Calu3 (cell line): ENCODE data around the gene NRP2. TPM values are rescaled to one million over a fixed set of nuclear protein-coding genes. Genes with fewer than 3 reads are reported as not detected.

Experiments
- BruUV-seq: library from RNA; stranded (reverse); fragments of 400-500 nt; replicated peaks from 2 replicates; lab custom pipeline; 2021; lab: Mats Ljungman, UMichigan
- CTCF ChIA-PET: fragments of 300-600 bp; sonication (Branson Sonifier 250); formaldehyde crosslinking; loops from one replicate; lab custom pipeline; 2022; ENCODE audit warnings: antibody characterized with exemption; lab: Charles Lee
- DNase-seq: peaks from one replicate; pipeline ENCODE4 v3.0.0; 2022
- H3K27ac Mint-ChIP-seq: one replicate; pipeline ENCODE4 v1.8.0; 2022; ENCODE audit warnings: mixed read lengths; ENCODE audit not compliant: unreplicated experiment
- H3K27me3 Mint-ChIP-seq: one replicate; pipeline ENCODE4 v1.8.0; 2022; ENCODE audit warnings: mixed read lengths; ENCODE audit not compliant: unreplicated experiment
- H3K36me3 Mint-ChIP-seq: one replicate; pipeline ENCODE4 v1.8.0; 2022; ENCODE audit warnings: mild to moderate bottlenecking, moderate library complexity, mixed read lengths; ENCODE audit not compliant: insufficient read depth, unreplicated experiment
- H3K4me1 Mint-ChIP-seq: one replicate; pipeline ENCODE4 v1.8.0; 2022; ENCODE audit warnings: mild to moderate bottlenecking, low read depth, mixed read lengths; ENCODE audit not compliant: unreplicated experiment
- H3K4me3 Mint-ChIP-seq: one replicate; pipeline ENCODE4 v1.8.0; 2022; ENCODE audit warnings: mild to moderate bottlenecking, low read depth, moderate library complexity, mixed read lengths; ENCODE audit not compliant: unreplicated experiment
- H3K9me3 Mint-ChIP-seq: one replicate; pipeline ENCODE4 v1.8.0; 2022; ENCODE audit warnings: low read depth, mixed read lengths; ENCODE audit not compliant: unreplicated experiment
- CTCF ChIP-seq: fragments of 200-600 bp; IDR thresholded peaks from one replicate; pipeline ENCODE4 v1.8.0; 2022; ENCODE audit warnings: antibody characterized with exemption; ENCODE audit not compliant: unreplicated experiment
- intact Hi-C: fragments of 100-400 bp; cut with micrococcal nuclease; formaldehyde crosslinking; loops from one replicate; pipeline ENCODE4 v1.10.0; 2022; ENCODE audit not compliant: unreplicated experiment
- total RNA-seq: library from RNA; stranded (reverse); gene quantifications from 2 replicates; pipeline ENCODE4 v1.2.3, GENCODE V29; 2022

NRP2 gene
- total RNA-seq, 1 experiment from 2014 or later = 19.9 TPM

DNA sequence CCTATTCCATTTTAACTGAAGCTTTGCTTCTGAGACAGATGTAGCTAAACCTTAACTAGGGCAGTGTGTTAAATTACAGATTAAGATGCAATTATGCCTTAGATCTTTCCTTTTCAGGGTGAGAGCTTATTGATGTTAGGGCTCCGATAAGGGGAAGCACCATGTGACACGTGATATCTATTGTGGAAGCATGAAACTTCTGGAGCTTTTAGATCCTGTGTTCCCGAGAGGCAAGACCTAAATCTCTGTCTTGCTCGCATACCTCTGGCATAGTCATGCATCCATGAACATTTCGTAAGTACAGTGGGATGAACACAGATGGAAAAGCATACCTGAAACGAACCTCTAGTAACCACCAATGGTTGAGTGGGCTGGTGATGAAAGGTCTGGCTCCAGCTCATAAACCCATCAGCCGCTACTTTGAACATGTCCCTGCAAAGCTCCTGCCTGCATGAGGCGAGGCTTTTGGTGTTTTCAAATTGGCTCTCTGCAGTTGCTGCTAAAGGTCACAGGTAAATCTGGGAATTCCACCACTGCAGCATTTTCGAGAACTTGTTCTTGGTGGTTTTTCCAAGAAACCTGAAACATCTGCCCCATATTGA lies 3.7 kb upstream of the NRP2 start:
- H3K4me3 Mint-ChIP-seq = no peak overlapping the region
- BruUV-seq = no TSS peak
- no peaks in the 10 kb centered on the region for H3K27me3 Mint-ChIP-seq
- no peak for DNase-seq
- peaks cover 24% of the 10 kb centered on the region for H3K36me3 Mint-ChIP-seq
- no peak overlapping the region for H3K27ac Mint-ChIP-seq
- intact Hi-C loops = loop anchor here (5.0 to 10.0 kb wide), 4 partner anchors 354 to 1534 kb away; no protein-coding TSS in a partner anchor
- no peak for TF ChIP-seq CTCF
- peaks cover 9% of the 10 kb centered on the region for H3K4me1 Mint-ChIP-seq
- no peaks in the 10 kb centered on the region for H3K9me3 Mint-ChIP-seq
- CTCF ChIA-PET = interaction anchor here (0.6 to 0.7 kb wide), 2 partner anchors 75 to 889 kb away, joined by 3 to 4 read pairs; no protein-coding TSS in a partner anchor

- DNase-seq = no peak
- no peaks in the 10 kb centered on the region for H3K9me3 Mint-ChIP-seq
- no peak for TF ChIP-seq CTCF
- no peak overlapping the region for H3K4me3 Mint-ChIP-seq
- H3K27me3 Mint-ChIP-seq = no peaks in the 10 kb centered on the region
- intact Hi-C loops = loop anchor here (5.0 to 10.0 kb wide), 9 partner anchors 68 to 1535 kb away; no protein-coding TSS in a partner anchor
- H3K27ac Mint-ChIP-seq = no peak overlapping the region
- BruUV-seq = no TSS peak
- peaks cover 18% of the 10 kb centered on the region for H3K4me1 Mint-ChIP-seq
- peaks cover 31% of the 10 kb centered on the region for H3K36me3 Mint-ChIP-seq
- CTCF ChIA-PET = interaction anchor here (0.6 kb wide), 1 partner anchor 74 kb away, joined by 3 read pairs; no protein-coding TSS in a partner anchor
Measured at GRCh38 chr2:205679410-205680009, 2.8 kb upstream of the NRP2 start.

DNA sequence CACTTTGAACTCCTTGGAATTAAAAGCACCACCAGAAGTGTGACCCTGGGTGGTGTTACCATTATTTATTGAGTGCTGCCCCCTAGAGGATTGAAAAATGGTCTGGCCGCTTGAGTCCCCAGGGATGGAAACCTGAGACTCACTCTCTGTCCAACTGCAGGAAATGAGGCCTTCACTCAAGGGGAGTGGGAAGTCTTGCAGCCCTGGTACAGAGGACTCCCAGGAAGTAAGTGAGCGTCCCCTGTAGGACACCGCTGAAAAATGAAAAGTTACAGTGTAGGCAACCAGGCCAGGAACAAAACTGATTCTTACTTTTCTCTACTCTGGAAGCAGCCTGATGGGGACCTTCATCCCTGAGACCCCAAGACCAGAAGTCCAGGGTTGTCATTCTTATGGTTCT lies 2.2 kb upstream of the NRP2 start:
- no peak overlapping the region for H3K4me3 Mint-ChIP-seq
- BruUV-seq = no TSS peak
- DNase-seq = peak; percentile 82
- TF ChIP-seq CTCF = peak; percentile 62
- no peak overlapping the region for H3K27ac Mint-ChIP-seq
- H3K9me3 Mint-ChIP-seq = no peaks in the 10 kb centered on the region
- CTCF ChIA-PET = no interaction called here
- H3K4me1 Mint-ChIP-seq = peaks cover 19% of the 10 kb centered on the region
- no peaks in the 10 kb centered on the region for H3K27me3 Mint-ChIP-seq
- intact Hi-C loops = loop anchor here (5.0 kb wide), 5 partner anchors 67 to 988 kb away; no protein-coding TSS in a partner anchor
- H3K36me3 Mint-ChIP-seq = peaks cover 36% of the 10 kb centered on the region

GRCh38 chr2:205680903-205681302 lies 1.4 kb upstream of the NRP2 start:
- intact Hi-C loops = loop anchor here (5.0 kb wide), 5 partner anchors 66 to 989 kb away; no protein-coding TSS in a partner anchor

More at GRCh38 chr2:205680903-205681302, 1.4 kb upstream of the NRP2 start:
- Mint-ChIP-seq H3K27me3 (no peaks in the 10 kb centered on the region), H3K4me1 (peaks cover 19% of the 10 kb centered on the region), H3K36me3 (peaks cover 45% of the 10 kb centered on the region), H3K4me3 (peak overlapping the region; percentile 93), H3K9me3 (no peaks in the 10 kb centered on the region), H3K27ac (no peak overlapping the region)
- CTCF ChIA-PET = no interaction called here
- no peak for DNase-seq
- no peak for TF ChIP-seq CTCF
- no TSS peak for BruUV-seq
